ENCODE measurements around the gene NDNF.

NDNF gene

GRCh38 chr4:121030711-121031110, 41.6 kb downstream of the NDNF start:
- Histone ChIP-seq H3K4me2 (ENCODE audit: low read length) (no peak overlapping the region), H4K20me1 (ENCODE audit: insufficient read depth, low read length) (no peaks in the 10 kb centered on the region), H3K9me3 (ENCODE audit: insufficient read depth, low read length) (no peaks in the 10 kb centered on the region), H3K79me2 (ENCODE audit: low read length) (no peaks in the 10 kb centered on the region), H3K27me3 (ENCODE audit: low read depth, low read length) (no peaks in the 10 kb centered on the region; the same call in 1 of the 2 replicates), H3K4me1 (ENCODE audit: low read length) (no peaks in the 10 kb centered on the region), H2AFZ (ENCODE audit: low read depth, low read length) (no peak overlapping the region), H3K27ac (ENCODE audit: low read length) (no peak overlapping the region), H3K9ac (ENCODE audit: low read length) (no peak overlapping the region), H3K4me3 (ENCODE audit: low read length) (no peak overlapping the region), H3K36me3 (replicated peaks; ENCODE audit: low read depth, low read length) (no peaks in the 10 kb centered on the region)
- TF ChIP-seq EZH2phosphoT487 (IDR thresholded peaks at IDR 0.05; ENCODE audit: low read depth), result no peak
- no peak for TF ChIP-seq CTCF (IDR thresholded peaks at IDR 0.05; ENCODE audit: low read depth, low read length)

GRCh38 chr4:121030131-121030530, 42.2 kb downstream of the NDNF start:
- Histone ChIP-seq H3K4me3 (ENCODE audit: low read length) (no peak overlapping the region), H3K9ac (ENCODE audit: low read length) (no peak overlapping the region), H3K79me2 (ENCODE audit: low read length) (no peaks in the 10 kb centered on the region), H3K27ac (ENCODE audit: low read length) (no peak overlapping the region), H3K4me1 (ENCODE audit: low read length) (no peaks in the 10 kb centered on the region), H3K36me3 (replicated peaks; ENCODE audit: low read depth, low read length) (no peaks in the 10 kb centered on the region), H4K20me1 (ENCODE audit: insufficient read depth, low read length) (no peaks in the 10 kb centered on the region), H3K27me3 (ENCODE audit: low read depth, low read length) (no peaks in the 10 kb centered on the region; the same call in 1 of the 2 replicates), H2AFZ (ENCODE audit: low read depth, low read length) (no peak overlapping the region), H3K4me2 (ENCODE audit: low read length) (no peak overlapping the region), H3K9me3 (ENCODE audit: insufficient read depth, low read length) (no peaks in the 10 kb centered on the region)
- TF ChIP-seq CTCF (IDR thresholded peaks at IDR 0.05; ENCODE audit: low read depth, low read length) (no peak), EZH2phosphoT487 (IDR thresholded peaks at IDR 0.05; ENCODE audit: low read depth) (no peak)

GRCh38 chr4:121026034-121026433, 46.3 kb downstream of the NDNF start:
- Histone ChIP-seq H3K27ac (ENCODE audit: low read length) (no peak overlapping the region), H3K27me3 (ENCODE audit: low read depth, low read length) (no peaks in the 10 kb centered on the region), H3K36me3 (replicated peaks; ENCODE audit: low read depth, low read length) (no peaks in the 10 kb centered on the region)

GRCh38 chr4:121025540-121025939, 46.8 kb downstream of the NDNF start:
- Histone ChIP-seq H4K20me1 (ENCODE audit: insufficient read depth, low read length) (no peaks in the 10 kb centered on the region), H3K4me2 (ENCODE audit: low read length) (no peak overlapping the region), H3K79me2 (ENCODE audit: low read length) (no peaks in the 10 kb centered on the region), H3K9me3 (ENCODE audit: insufficient read depth, low read length) (no peaks in the 10 kb centered on the region), H3K4me3 (ENCODE audit: low read length) (no peak overlapping the region), H3K36me3 (replicated peaks; ENCODE audit: low read depth, low read length) (no peaks in the 10 kb centered on the region), H3K4me1 (ENCODE audit: low read length) (no peaks in the 10 kb centered on the region), H3K27me3 (ENCODE audit: low read depth, low read length) (no peaks in the 10 kb centered on the region), H2AFZ (ENCODE audit: low read depth, low read length) (no peak overlapping the region), H3K27ac (ENCODE audit: low read length) (no peak overlapping the region), H3K9ac (ENCODE audit: low read length) (no peak overlapping the region)
- no peak for TF ChIP-seq CTCF (IDR thresholded peaks at IDR 0.05; ENCODE audit: low read depth, low read length)
- no peak for TF ChIP-seq EZH2phosphoT487 (IDR thresholded peaks at IDR 0.05; ENCODE audit: low read depth)

More at GRCh38 chr4:121026034-121026433, 46.3 kb downstream of the NDNF start:
- no peaks in the 10 kb centered on the region for H3K79me2 ChIP-seq (ENCODE audit: low read length)
- H4K20me1 ChIP-seq (ENCODE audit: insufficient read depth, low read length), result no peaks in the 10 kb centered on the region
- no peak overlapping the region for H3K9ac ChIP-seq (ENCODE audit: low read length)
- no peaks in the 10 kb centered on the region for H3K4me1 ChIP-seq (ENCODE audit: low read length)
- TF ChIP-seq EZH2phosphoT487 (IDR thresholded peaks at IDR 0.05; ENCODE audit: low read depth), result no peak
- no peak for TF ChIP-seq CTCF (IDR thresholded peaks at IDR 0.05; ENCODE audit: low read depth, low read length)
- no peak overlapping the region for H2AFZ ChIP-seq (ENCODE audit: low read depth, low read length)
- H3K4me2 ChIP-seq (ENCODE audit: low read length), result no peak overlapping the region
- H3K4me3 ChIP-seq (ENCODE audit: low read length), result no peak overlapping the region
- H3K9me3 ChIP-seq (ENCODE audit: insufficient read depth, low read length), result no peaks in the 10 kb centered on the region
